ENCODE results near the gene PIKFYVE.

DNA sequence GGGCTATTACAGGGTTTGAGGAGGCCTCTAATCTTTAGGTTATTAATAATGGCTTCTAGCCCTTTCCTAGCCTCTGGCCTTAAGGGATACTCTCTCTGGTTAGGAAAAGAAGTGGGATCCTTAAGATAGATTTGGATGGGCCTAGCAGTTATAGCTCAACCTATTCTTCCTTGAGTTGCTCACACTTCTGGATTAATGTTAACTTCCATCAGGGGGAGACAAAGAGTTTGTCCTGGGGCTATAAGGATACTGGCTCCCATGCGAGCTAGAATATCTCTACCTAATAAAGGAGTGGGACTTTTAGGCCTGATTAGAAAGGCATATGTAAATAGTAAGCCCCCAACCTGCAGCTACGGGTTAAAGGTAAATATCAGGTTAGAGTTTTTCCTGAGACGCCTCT, 126.2 kb downstream of the PIKFYVE start:
- TF ChIP-seq, protein P1, sequence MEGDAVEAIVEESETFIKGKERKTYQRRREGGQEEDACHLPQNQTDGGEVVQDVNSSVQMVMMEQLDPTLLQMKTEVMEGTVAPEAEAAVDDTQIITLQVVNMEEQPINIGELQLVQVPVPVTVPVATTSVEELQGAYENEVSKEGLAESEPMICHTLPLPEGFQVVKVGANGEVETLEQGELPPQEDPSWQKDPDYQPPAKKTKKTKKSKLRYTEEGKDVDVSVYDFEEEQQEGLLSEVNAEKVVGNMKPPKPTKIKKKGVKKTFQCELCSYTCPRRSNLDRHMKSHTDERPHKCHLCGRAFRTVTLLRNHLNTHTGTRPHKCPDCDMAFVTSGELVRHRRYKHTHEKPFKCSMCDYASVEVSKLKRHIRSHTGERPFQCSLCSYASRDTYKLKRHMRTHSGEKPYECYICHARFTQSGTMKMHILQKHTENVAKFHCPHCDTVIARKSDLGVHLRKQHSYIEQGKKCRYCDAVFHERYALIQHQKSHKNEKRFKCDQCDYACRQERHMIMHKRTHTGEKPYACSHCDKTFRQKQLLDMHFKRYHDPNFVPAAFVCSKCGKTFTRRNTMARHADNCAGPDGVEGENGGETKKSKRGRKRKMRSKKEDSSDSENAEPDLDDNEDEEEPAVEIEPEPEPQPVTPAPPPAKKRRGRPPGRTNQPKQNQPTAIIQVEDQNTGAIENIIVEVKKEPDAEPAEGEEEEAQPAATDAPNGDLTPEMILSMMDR (conservative IDR thresholded peaks at IDR 0.05; ENCODE audit: low read length): 0 out of 2 replicates have a peak, but pooled peaks have one; percentile 34
- TF ChIP-seq EZH2phosphoT487 (IDR thresholded peaks at IDR 0.05; ENCODE audit: borderline replicate concordance, low read depth, low read length): no peak

Measured in OCI-LY7 (cell line).